HG02938 (cell line): ENCODE data around the gene HBG2.
A peak's percentile ranks its signal among the peaks of the same experiment; 100 is the strongest.
"Not testable (repeated sequence)": the region's sequence is repeated elsewhere in the genome, so short reads cannot be mapped to it uniquely, and the experiment has no call there.

Experiments
- ATAC-seq: cut with Tn5 transposase; IDR thresholded peaks from one replicate; pipeline ENCODE4 v1.9.1; 2021; ENCODE audit warnings: mild to moderate bottlenecking, moderate library complexity; ENCODE audit not compliant: unreplicated experiment

HBG2 gene

GRCh38 chr11:5282628-5283027, 28.0 kb upstream of the HBG2 start:
- no peak for ATAC-seq

DNA sequence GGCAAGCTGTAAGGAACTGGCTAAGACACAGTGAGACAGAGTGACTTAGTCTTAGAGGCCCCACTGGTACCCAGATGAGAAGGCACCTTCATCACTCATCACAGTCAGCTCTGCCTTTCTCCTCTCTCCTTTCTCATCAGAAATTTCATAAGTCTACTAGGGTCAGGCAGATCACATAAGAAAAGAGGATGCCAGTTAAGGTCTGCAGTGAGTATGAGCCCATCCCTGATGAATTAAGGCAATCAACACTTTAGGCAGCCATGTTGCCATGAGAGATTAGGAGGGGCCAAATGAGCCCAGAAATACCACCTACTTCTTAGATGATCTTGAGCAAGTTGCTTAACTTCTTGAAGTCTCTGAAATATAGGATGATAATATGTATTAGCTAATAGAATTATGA, 27.0 kb upstream of the HBG2 start:
- ATAC-seq: no peak

- ATAC-seq: peak; percentile 95
These were observed 26.1 kb upstream of the HBG2 start for GRCh38 chr11:5280582-5281102.

DNA sequence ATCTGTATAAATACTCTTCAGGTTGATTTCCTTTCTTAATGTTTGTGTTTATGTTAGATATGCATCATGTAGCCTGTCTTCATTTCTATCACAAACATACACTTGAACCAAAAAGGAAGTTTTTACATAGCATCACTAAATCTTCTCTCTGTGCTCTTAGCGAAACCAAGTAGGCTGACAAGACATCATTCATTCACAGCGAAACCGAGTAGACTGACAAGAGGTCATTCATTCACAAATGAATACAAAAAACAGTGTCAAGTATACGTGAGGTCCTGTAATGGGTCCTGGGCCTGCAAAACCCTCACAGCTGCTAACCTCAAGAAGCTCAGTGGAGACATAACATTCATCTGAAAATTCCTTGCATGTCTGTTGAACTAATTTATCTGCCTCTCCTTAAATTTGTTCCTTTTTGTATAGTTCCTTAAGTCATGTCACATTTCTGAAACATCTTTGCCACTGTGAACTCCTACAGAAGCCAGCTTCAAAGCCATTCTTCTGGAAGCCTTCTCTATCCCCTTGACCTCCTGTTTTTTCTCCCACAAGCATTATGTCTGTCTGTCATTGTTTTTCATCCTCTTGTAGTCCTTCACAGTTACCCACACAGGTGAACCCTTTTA, 25.0 kb upstream of the HBG2 start:
- no peak for ATAC-seq

DNA sequence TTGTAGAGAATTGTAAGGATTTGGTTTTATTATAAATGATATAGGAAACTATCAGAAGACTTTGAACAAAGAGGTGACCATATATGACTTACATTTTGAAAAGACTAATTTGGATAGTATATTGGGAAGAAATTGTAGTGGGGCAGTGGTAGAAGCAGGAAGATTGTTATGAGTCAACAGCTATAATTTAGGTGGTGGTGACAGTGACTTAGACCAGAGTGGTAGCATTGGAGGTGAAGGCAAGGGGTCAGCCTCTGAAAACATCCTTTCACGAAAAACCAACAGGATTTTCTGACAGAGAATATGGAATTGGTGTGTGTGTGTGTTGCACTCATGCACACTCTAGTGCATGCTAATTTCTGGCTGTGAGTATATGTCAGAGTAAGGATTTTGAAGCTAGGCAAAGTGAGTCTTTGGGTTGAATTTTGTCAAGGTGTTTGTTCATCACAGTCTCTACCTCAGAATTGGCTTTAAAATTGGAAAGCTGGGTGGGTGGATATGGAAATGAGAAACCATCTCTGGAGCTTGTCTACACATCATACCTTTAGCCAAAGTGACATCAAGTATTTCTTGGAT, 23.3 kb upstream of the HBG2 start:
- no peak for ATAC-seq

DNA sequence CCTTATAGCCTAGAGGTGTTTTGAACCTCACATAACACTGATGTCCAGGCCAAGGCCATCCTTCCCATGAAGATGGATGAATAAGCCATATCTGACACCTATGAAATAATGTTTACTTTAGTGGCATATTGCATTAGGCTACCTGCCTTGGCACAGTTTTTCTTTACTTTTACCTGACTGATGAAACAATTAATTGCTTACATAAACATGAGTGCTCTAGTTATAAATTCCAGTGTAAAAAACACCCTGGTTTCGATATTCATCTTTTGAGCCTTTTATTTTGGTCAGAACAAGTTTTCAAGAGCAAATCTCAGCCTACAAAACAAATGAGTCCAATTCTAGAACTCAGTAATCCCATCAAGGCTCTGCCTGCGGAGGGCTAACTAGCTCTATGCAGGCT, 22.1 kb upstream of the HBG2 start:
- no peak for ATAC-seq

- no peak for ATAC-seq
These were observed 21.0 kb upstream of the HBG2 start for GRCh38 chr11:5275369-5276110.

DNA sequence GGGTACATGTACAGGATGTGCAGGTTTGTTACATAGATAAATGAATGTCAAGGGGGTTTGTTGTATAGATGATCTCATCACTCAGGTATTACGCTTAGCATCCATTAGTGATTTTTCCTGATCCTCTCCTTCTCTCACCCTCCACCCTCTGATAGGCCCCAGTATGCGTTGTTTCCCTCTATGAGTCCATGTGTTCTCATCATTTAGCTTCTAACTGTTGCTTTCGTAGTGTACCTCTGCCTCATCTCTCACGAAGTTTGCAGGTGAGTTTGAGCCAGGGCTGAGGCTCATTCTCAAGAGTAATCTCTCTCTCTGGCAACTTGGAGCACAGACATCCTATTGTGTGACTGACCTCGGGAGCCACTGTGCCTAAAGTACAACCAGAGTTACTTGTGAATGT, 19.8 kb upstream of the HBG2 start:
- ATAC-seq: no peak

- ATAC-seq: no peak
These were observed 17.9 kb upstream of the HBG2 start for GRCh38 chr11:5272395-5273017.

DNA sequence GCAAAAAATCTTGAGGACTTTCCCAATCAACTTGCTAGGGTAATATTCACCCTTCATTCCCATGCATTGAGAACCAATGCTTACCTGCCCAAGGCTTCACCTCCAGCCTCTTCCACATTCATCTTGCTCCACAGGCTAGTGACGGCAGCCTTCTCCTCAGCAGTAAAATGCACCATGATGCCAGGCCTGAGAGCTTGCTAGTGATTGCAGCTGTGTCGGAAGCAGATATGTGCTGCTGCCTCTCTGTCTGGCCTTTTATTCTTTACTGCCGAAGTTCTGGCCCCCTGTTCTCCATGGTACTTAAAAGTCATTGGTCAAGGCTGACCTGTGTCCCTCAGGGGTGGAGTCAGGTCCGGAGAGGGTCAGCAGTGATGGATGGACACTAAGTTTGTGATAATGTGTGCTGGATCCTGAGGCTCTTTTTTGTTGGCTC, 15.2 kb upstream of the HBG2 start, which contains the start of gene HBE1:
TSS of gene HBE1 (minus strand) at position 231 of the 433 bp plus-strand sequence. CDS start at position 176, 55 bp downstream.
- no peak for ATAC-seq

DNA sequence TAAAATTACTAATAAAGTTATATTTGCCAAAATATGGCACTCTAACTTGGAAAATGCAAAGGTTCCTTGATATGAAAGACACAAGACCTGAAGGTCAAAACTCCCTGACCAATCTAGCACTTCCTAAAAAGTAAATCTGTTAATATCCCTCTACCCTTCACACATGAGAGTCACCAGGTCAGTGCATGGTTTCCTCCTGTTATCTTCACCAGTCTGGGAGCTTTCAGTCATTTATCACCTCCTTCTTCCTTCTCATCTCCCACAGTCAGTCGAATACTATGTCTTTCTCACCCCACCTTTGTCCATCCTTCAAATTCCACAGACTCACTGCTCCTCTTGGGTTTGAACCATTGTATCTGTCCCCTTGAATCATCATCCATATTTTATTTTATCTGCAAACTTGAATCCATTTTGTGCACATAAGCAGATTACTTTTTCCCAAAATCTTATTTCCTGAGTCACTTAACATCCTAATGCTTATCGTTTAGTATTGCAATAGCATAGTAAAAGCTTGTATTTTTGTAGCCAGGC, 12.5 kb upstream of the HBG2 start:
- no peak for ATAC-seq

DNA sequence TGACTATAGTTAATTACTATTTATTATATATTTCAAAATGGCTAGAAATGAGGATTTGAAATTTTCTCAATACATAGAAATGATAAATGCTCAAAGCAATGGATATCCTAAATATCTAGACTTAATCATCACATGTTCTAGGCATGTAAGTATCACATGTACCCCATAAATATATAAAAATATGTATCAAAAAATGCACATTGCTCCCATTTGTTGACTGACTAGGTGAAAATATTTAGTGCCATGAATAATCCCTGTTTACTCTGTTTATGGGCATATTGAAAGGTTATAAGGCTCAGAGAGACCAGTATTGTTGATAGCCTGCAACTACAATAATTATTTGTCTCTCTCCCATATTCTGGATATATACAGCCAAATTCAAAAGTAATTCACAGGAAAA, 12.0 kb upstream of the HBG2 start:
- ATAC-seq: no peak

- ATAC-seq: no peak
These were observed 11.3 kb upstream of the HBG2 start for GRCh38 chr11:5265832-5266231.

GRCh38 chr11:5258543-5259262, 4.1 kb upstream of the HBG2 start:
- ATAC-seq: no peak

GRCh38 chr11:5257296-5257695, 2.7 kb upstream of the HBG2 start:
- no peak for ATAC-seq

GRCh38 chr11:5254023-5254422, 558 bp downstream of the HBG2 start:
- not testable (repeated sequence) for ATAC-seq

- ATAC-seq: not testable (repeated sequence)
These were observed 1.1 kb downstream of the HBG2 start for GRCh38 chr11:5253440-5253839.

- no peak for ATAC-seq
These were observed 1.7 kb downstream of the HBG2 start for GRCh38 chr11:5252919-5253265.

DNA sequence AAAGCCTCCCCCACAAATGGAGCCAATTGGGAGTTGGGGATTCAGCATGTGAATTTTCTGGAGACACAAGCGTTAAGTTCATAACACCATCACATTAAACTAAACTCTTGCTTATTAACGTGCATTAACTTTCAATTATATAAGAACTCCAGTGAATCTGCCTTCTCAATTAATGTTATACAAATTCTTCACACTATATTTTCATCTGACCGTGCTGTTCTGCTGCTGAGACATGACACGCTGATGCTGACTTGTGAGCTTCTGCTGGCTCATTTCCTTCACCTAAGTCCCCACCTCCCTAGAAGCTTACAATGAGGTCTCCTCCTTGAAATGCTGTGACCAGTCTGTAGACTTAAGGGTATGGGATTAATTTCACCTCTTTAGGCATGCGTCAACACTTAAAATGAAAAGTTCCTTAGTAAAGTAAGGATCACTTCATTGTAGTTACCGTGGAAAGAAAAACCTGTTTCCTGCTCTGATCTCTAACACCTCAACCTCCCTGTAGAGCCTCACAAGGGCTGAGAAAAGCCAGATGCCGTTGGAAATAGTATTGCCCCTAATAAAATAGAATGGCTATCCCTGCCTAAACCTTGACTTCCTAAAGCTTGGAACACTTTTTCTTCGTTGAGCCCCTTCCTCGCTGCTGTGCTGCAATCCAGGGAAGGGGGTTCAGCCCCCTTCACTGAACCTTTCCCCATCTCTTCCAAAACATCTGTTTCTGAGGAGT, 2.2 kb downstream of the HBG2 start:
- no peak for ATAC-seq

- no peak for ATAC-seq
These were observed 2.8 kb downstream of the HBG2 start for GRCh38 chr11:5251746-5252145.
